BE2C (cell line): Measurements from ENCODE around the gene CCDC182.

Source experiments
- DNase-seq: peaks from one replicate; pipeline ENCODE4 v3.0.0-alpha.2; 2020
- H3K27me3 ChIP-seq: fragments of 250-450 bp; sonication (Bioruptor Pico); 2 replicates; pipeline ENCODE4 v1.5.1; 2020; ENCODE audit warnings: mild to moderate bottlenecking
- H3K36me3 ChIP-seq: fragments of 250-450 bp; sonication (Bioruptor Pico); 2 replicates; pipeline ENCODE4 v1.5.1; 2020; ENCODE audit warnings: mild to moderate bottlenecking
- H3K4me1 ChIP-seq: fragments of 250-450 bp; sonication (Bioruptor Pico); 2 replicates; pipeline ENCODE4 v1.5.1; 2020
- H3K4me3 ChIP-seq: 2 replicates; pipeline ENCODE4 v1.5.1; 2011; ENCODE audit warnings: low read depth, low read length
- H3K9me3 ChIP-seq: fragments of 250-450 bp; sonication (Bioruptor Pico); 2 replicates; pipeline ENCODE4 v1.5.1; 2020
- CTCF ChIP-seq: IDR thresholded peaks from 2 replicates; pipeline ENCODE4 v1.5.1; 2012; ENCODE audit warnings: mild to moderate bottlenecking, low read depth, low read length

The CCDC182 gene

GRCh38 chr17:57749701-57750100 is 4.6 kb upstream of the CCDC182 start:
- no peak overlapping the region for H3K4me3 ChIP-seq
- peaks cover 63% of the 10 kb centered on the region for H3K4me1 ChIP-seq
- no peaks in the 10 kb centered on the region for H3K36me3 ChIP-seq
- no peak for TF ChIP-seq CTCF
- no peaks in the 10 kb centered on the region for H3K9me3 ChIP-seq
- no peak for DNase-seq
- no peaks in the 10 kb centered on the region for H3K27me3 ChIP-seq

DNA sequence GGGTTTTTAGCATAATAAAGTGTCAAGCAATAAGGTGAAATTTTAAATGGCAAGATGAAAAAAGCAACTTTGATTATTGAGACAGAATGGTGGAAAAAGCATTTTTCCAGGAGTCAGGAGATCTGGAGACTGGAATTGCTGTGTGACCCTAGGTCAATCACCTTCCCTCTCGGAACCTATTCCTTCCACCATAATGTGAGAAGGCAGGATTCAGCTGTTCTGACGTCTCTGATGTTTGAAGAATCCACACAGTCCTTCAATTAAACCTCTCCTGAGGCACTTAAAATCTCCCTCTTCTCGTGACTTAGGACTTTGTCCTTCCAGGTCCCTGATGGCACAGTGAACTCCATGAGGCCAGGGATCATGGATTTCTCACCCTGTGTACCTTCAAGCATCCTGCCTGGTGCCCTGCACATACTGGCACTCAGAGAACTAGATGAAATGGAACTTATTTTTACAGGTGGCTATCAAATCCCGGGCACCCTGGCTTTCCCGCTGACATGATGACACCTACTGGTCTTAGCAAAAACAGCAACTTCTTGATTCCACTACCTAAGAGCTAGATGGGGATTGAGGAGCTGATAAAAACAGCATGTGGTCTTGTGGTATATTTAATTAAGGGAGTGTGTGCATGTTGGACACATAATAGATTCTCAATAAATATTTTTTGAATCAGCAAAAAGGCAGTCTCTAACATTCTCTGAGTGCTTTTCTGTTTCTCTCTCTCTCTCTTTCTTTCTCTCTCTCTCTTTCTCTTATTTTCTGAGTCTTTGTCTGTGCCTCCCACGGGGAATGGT is 2.3 kb upstream of the CCDC182 start:
- TF ChIP-seq CTCF, result peak; percentile 92
- no peaks in the 10 kb centered on the region for H3K9me3 ChIP-seq
- no peaks in the 10 kb centered on the region for H3K36me3 ChIP-seq
- H3K27me3 ChIP-seq, result no peaks in the 10 kb centered on the region
- H3K4me1 ChIP-seq, result peaks cover 54% of the 10 kb centered on the region
- DNase-seq, result peak; percentile 57
- no peak overlapping the region for H3K4me3 ChIP-seq

DNA sequence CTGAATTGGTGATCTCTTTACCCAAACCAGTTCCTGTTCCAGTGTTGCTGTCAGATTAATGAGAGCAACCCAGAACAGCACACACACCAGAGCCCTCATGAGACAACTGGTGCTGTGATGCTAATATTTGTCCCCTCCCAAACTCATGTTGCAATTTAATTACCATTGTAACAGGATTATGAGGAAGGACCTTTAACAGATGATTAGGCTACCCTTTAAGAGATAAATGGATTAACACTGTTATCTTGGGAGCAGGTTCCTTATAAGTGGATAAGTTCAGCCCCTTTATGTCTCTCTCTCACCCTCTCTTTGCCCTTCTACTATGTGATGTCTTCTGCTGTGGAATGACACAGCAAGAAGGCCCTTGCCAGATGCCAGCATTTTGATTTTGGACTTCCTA is 1.1 kb upstream of the CCDC182 start:
- TF ChIP-seq CTCF, result no peak
- Histone ChIP-seq H3K27me3 (no peaks in the 10 kb centered on the region), H3K4me1 (peaks cover 44% of the 10 kb centered on the region), H3K4me3 (no peak overlapping the region), H3K9me3 (peaks cover under 1% of the 10 kb centered on the region; the same call in 1 of the 2 replicates), H3K36me3 (no peaks in the 10 kb centered on the region)
- DNase-seq, result no peak

DNA sequence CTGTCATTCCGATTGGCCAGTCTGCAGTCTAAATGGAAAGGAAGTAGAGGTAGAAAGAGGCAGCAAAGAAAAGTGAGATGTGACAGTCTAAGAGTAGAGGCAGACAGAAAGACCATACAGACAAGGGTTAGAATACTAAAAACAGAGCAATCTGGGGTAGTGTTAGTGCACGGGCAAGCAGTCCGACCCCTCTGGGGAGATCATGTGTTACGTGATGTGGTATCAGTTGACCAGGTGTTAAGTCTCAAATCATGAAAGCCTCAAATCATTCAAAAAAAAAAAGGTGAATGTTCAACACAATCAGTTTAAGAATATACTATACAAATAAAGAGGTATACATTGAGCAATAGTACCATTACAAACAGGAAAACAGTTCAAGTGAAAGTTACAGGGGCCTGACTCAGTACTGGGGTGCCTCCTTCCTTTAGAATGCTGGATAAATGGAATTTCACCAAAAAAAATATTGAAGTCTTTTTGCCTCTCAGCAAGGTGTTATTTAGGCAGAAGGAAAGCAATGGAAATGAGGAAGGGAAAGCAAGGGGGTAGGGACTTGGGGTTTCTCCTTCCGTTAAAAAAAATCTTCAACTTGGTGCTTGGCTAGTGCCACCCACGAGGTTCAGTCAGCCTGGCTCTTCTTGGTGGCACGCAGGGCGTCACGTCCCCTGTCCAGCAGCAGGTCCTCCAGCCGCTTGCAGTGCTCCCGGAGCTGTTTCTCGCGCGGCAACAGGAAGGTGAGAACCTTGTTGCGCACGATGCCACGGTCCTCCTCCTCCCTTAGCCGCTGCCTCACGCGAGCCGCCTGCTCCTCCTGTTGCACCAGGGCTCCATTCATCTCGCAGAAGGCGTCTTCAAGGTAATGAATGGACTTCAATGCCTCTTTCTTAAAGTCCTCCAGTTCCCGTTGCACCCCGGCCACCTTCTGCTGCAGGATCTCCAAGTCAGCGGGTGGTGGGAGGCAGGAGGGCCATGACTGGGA is 616 bp downstream of the CCDC182 start:
- no peak overlapping the region for H3K4me3 ChIP-seq
- DNase-seq, result no peak
- H3K36me3 ChIP-seq, result no peaks in the 10 kb centered on the region
- H3K27me3 ChIP-seq, result no peaks in the 10 kb centered on the region
- peaks cover 39% of the 10 kb centered on the region for H3K4me1 ChIP-seq
- no peak for TF ChIP-seq CTCF
- H3K9me3 ChIP-seq, result peaks cover 2% of the 10 kb centered on the region; the same call in 1 of the 2 replicates

DNA sequence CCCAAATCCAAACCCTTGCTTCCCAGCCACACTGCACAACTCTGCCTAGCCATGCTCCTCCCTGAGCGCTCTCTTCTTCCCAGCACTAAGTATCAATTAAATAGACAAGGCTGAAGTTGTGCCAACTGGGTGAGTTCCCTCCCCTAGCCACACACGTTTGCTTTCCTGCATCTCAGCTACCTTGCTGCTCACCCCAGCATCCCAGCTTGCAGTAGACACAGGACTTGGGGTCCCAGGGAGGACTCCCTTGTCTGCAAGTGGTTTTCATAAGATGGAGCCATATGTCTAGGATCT is 4.9 kb downstream of the CCDC182 start:
- no peaks in the 10 kb centered on the region for H3K27me3 ChIP-seq
- DNase-seq, result no peak
- H3K4me1 ChIP-seq, result peaks cover 26% of the 10 kb centered on the region
- TF ChIP-seq CTCF, result no peak
- H3K4me3 ChIP-seq, result no peak overlapping the region
- H3K9me3 ChIP-seq, result peaks cover 2% of the 10 kb centered on the region; the same call in 1 of the 2 replicates
- H3K36me3 ChIP-seq, result no peaks in the 10 kb centered on the region
